Measurements from ENCODE around the gene ZFP57.
"Not testable (repeated sequence)": the region's sequence is repeated elsewhere in the genome, so short reads cannot be mapped to it uniquely, and the experiment has no call there.

Gene ZFP57

DNA sequence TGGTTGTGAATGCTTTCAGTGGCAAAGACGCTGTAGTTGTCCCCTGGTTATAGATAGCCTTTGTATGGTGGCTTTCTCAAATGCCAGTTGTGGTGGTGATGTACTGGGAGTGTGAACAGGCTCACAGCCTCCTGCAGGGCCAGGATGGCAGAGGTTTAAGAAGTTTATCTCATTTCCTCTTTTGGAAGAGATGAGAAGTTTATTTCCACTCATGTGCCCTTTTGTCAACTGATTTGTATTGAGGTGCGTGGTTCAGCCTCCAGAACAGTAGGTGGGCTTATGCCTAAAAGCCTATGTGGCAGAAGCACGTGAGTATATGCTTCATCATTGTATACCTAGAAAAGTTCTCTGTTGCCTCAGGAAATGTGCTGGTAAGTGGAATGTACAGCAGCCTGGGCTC lies 13.7 kb upstream of the ZFP57 start:
- no peak for FAIRE-seq

DNA sequence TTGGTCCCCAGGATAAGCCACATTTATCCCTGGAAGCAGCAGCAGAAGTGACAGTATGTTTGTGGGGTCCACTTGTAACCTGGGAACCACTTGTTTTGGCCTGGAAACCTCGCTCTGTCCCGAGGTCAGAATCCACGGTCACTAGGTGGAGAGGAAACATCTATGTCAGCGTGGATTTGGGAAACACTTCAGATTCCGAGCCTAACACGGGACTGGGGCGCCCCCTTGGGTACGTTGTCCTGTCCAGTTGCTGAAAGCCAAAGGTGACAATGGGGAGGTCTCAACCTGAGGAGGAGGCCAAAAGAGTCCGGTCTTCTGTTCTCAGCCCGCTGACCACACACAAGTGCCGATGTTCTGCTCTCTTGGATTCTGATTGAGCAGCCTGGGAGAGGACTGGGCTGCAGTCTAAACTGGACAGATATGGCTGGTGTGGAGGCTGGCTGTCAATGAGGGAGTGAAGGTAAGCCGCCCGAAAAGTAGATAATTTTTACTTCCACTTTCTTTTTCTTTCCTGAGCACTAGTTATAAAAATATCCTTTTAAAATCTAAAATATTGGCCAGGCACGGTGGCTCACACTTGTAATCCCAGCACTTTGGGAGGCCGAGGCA lies 4.9 kb upstream of the ZFP57 start:
- no peak for FAIRE-seq

DNA sequence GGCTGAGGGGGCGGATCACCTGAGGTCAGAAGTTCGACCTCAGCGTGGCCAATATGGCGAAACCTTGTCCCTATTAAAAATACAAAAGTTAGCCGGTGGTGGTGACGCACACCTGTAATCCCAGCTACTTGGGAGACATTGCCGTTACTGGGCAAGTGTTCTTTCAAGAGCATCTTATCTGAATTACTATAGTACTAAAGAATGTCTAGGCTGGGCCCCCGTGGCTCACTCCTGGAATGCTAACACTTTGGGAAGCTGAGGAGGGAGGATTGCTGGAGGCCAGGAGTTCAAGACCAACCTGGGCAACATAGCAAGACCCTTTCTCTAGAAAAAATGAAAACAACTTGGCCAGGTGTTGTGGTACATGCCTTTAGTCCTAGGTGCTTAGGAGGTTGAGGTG lies 859 bp upstream of the ZFP57 start:
- FAIRE-seq, result no peak

DNA sequence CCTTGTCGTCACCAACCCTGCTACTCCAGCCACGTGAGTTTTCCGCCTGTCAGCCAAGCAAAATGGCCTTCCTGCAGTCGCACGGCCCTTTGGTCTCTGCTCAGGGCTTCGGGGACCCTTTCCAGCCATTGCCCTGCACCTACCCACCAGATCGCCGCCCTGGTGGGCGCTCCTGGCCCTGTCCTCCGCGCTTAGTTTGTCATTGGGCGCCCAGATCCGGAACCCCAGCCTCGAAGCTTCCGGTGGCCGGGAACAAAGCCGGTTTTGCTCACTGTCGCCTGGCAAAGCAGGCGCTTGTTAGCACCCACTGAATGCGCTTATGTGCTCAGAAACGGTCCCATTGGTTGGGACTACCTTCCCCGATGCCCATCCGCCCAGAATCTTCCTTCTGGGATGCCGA lies 536 bp downstream of the ZFP57 start:
- no peak for FAIRE-seq

DNA sequence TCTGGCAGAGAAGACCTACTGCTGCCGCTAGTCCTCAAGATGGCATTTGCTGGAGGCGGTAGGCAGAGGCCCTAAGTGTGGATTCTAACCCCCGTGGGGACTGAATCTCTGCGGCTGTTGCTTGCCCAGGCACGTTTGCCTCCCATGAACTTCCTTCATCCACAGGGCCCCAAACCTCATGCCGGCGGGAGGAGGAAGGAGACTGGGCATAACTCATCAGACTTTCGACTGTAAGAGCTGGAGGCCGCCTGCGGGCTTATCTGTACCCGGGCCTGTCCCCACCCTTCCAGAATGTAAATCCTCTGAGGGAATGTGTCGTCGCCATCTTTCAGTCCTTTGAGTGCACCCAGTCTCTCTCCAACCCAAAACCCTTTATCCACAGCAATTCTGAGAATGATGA lies 990 bp downstream of the ZFP57 start:
- no peak for FAIRE-seq

DNA sequence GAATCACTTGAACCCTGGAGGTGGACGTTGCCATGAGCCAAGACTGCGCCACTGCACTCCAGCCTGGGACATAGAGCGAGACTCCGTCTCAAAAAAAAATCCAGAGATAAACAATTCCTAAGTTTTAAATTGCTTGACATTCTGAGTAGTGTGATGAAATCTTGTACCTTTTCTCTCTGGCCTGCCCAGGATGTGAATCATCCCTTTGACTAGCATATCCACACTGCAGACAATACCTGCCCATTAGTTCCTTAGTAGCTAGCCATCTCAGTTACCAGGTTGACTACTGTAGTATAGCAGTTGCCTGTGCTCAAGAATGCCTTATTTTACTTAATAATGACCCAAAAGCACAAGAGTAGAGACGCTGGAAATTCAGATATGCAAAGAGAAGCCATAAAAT lies 2.8 kb downstream of the ZFP57 start:
- FAIRE-seq, result no peak

DNA sequence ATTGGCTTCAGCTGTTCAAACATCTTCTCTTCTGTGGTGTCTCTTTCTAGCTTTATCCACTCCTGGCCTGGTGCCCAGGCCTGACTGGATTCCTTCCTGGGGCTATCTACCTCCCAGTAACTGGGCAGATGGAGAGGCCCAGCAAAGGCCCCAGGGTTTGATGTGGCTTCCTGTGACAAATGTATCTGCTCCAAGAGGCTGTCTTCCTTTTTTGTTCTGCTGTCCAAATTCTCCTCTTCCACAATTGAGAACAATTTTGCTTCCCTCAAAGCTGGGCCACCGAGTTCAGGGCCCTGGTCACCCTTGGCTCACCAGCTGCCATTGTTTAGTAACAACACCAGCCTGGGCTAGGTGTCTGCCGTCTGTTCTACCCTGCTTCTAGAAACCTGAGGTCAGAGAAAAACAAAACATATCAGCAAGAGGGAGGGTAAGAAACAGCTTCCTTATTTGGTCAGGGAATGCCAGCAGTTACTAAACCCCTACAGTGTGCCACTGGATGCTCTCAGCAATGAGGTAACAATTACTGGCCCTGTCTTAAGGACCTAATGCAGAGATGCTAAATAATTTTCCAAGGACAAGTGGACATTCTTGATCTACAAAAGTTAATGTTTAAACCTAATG lies 3.9 kb downstream of the ZFP57 start:
- FAIRE-seq, result no peak

DNA sequence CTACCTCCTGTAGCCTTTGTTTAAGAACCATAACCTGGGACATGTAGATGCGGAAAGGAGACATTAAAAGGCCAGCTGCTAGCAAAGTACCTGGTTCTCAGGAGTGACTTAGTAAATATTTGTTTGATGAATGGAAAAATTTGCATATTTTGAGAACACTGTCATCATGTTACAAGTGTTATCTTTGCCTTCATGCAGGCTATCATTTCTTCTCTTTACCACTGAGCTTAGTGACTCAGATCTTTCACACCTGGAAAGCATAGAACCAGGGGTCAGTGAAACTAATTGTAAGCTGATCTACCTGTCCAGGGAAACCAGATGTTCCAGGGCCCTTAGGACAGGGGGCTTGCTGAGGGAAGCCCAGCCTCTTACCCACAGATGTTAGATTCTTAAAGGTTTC lies 5.4 kb downstream of the ZFP57 start:
- no peak for FAIRE-seq

DNA sequence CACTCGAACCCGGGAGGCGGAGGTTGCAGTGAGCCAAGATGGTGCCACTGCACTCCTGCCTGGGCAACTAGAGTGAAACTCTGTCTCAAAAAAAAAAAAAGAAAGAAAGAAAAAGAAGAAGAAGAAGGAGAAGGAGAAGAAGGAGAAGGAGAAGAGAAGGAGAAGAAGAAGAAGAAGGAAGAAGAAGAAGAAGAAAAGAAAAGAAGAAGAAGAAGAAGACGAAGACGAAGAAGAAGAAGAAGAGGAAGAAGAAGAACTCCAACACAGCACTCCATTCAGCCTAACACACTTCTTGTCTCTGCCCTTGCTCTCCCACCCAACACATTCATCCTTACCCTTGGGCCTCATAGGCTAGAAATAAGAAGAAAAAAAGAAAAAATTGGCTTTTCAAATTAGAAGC lies 6.9 kb downstream of the ZFP57 start:
- FAIRE-seq, result no peak

DNA sequence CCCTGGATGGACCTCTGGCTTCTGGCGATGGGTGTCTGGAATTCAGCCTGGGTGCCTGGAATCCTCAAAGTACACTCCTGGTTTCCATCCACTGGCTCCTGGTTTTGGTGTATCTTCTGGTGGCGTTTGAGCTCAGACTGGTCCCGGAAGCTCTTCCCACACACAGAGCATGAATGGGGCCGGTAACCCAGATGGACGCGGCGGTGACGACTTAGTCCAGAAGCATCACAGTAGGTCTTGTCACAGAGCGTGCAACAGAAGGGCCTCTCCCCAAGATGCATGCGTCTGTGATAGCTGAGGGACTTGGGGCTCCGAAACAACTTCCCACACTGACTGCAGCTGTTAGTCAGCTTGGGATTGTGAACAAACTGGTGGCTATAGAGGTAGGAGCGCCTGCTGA lies 7.8 kb downstream of the ZFP57 start:
- no peak for FAIRE-seq

DNA sequence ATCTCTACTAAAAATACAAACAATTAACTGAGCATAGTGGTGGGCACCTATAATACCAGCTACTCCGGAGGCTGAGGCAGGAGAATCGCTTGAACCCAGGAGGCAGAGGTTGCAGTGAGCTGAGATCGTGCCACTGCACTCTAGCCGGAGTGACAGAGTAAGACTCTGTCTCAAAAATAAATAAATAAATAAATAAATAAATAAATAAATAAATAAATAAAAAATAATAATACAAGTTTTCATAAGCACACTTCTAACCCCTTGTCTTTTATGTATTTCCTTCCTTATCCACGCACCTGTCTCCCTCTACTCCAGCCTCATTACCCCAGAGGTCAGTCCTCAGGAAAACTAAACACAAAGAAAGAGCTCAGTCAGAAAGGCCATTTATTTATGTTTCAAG lies 8.8 kb downstream of the ZFP57 start:
- not testable (repeated sequence) for FAIRE-seq

DNA sequence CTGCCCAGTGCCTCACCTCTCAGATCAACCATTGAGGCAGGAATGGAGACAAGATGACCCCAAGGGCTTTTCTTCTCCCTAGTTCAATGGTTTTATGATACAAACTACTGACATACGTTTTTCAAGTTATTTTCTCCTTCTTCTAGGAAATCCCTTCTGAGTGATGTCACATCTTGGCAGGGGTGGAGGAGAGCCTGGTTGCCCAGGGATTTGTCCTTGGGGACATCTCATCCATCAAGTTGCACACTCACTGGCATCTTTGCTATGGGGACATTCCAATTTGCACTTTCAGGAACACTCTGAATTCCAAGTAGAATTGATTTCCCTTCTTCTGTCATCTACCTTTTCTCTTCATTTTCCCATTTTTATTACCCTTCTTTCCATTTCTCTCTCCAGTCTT lies 9.9 kb downstream of the ZFP57 start:
- FAIRE-seq, result no peak

DNA sequence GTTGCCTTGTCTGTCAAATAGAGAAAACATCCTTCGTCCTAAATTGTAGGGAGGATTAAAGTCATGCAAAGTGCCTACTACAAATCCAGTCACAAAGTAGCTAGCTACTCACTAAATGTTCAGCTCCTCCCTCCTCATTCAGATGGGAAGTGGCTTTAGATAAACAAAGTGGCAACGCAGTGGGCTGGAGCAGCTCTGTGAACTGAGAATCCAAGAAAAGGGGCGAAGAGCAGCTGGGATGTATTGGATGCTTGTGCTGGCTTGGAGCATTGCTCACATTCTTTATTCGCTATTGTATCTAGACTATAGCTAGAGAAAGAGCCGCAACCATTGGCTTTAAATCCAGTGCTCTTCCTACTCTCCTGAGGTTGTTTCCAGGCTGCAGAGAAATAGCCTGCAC lies 13.8 kb downstream of the ZFP57 start:
- FAIRE-seq, result no peak

DNA sequence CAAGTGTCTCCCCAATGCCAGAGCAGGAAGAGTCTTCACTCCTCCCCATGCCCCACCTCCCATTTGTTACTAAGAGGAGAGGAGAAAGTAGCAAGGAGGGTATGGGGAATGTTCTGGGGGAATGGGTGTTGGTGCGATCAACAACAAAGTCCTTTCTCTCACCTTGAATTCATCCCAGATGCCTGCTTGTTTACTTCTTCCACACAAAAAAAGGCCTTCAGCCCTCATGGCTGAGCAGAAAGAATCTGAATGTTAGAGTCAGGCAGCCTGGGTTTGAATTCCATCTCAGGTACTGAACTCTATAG lies 14.2 kb downstream of the ZFP57 start:
- FAIRE-seq, result no peak

DNA sequence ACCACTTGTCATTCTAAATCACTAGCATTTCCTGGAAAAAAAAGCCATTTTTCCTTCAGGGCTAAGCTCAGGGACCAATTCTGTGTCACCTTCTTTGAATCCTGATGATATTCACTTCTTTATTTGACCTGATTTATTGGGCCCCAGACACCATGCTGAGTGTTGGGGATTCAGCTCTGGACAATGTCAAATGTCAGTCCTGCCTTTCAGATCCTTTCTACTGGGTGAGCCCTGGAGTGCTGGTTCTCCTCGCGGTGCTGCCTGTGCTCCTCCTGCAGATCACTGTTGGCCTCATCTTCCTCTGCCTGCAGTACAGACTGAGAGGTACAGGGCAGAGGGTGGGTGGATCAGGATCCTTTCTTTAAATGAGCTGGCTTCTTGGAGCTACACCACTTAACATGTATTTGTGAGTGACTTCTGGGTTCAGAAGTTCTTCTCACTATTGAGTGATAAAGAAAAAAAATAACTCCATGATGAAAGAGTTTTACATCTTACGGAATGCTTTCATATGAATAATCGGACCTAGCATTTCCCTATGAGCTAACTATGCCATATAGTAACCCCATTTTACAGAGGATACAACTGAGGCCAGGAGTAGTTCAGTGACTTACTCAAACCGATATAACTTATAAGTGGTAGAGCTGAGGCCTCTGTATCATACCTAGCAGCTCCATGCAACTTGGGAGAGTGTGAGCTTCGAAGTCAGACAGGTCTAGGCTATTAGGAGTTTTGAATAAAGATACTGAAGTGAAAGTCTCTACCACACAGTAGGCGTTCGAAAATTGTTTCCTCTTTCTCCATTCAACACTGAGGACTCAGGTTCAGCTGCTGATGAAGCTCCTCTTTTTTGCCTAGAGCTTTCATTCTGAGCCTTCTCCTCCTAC lies 14.8 kb downstream of the ZFP57 start:
- FAIRE-seq, result no peak

DNA sequence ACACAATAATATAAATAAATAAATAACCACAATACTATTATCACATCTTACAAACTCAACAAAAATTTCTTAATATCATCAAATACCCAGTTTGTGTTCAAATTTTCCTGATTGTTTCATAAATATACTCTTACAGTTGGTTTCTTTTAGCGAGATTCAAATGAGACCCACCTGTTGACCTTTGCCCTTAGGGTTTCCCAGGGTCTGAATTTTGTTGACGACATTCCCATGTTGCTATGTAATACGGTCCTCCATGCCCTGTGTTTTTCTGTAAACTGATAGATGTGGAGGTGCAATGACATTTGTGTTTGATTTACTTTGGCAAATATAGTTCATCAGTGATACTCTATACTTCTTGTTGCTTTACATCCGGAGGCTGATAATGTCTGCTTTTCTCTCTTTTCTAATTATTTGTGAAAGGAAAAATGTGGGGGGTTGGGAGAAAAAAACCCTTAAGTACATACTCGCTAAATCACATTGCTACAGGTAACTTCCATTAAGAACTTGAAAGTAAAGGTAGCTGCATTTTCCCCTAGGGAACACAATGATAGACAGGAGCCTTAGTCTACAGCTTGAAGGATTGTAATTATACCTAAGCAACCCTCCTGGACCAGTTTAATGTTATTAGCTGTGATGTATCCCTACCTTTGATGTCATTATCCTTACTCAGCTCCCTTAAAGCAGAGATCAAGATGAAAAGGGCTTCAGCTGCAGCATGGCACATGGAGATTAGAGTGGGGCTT lies 17.5 kb downstream of the ZFP57 start:
- FAIRE-seq, result no peak

DNA sequence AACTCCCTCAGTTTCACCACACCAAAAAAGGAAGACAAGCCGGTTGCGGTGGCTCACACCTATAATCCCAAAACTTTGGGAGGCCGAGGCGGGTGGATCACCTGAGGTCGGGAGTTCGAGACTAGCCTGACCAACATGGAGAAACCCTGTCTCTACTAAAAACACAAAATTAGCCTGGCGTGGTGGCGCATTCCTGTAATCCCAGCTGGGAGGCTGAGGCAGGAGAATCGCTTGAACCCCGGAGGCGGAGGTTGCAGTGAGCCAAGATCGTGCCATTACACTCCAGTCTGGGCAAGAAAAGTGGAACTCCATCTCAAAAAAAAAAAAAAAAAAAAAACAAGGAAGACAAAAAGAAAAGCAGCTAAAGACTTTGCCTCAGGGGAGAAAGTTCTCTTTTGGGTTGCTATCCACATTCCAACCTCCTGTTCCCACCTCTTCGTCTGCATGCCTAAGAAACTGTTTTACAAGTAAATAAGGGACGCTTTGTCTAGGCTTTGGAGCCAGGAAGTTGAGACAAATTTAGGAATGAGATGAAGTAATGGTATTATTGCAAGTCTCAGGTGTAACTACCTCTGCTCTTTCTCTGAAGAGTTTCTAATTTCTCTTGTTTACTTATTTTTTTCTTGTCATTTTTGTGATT lies 19.3 kb downstream of the ZFP57 start:
- not testable (repeated sequence) for FAIRE-seq

DNA sequence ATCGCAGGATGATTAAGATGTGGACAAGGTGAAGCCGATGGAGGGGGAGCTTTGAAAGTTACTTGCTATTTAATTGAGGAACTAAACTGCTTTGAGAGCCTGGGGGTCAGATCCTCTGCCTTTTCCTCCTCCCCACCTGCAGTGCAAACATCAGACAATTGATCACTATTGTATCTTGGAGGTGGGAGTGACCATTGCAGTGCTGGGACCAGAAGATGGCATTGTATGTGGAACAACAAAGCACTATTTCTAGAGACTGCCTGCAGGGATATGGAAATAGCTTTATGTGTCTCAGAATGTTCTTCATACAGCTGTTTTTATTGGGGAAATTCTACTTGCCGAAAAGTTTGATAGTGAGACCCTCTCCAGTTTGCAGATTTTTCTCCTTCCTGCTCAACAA lies 19.9 kb downstream of the ZFP57 start:
- no peak for FAIRE-seq

DNA sequence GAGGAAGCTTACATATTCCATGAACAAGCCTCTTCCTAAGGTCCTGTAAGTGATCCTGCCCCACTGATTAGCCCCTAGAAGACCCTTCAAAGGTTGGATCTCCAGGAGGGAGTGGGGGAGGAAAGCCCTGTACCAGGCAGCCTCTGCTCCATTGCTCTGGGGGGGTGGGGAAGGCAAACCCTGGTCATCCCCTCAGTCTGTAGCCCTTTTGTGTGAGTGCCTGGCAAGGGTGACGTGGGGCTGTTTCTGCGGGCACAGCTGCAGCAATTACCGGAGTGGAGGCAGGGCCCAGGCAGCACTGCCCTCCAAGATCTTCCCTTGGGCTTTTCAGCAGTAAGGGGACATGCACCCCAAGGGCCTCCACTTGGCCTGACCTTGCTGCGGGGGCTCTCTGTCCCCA lies 24.2 kb downstream of the ZFP57 start, which contains the start of gene MOG:
Gene MOG (plus strand): TSS at position 295 of the 400 bp plus-strand sequence. CDS start 118 bp downstream, outside the sequence.
- no peak for FAIRE-seq

DNA sequence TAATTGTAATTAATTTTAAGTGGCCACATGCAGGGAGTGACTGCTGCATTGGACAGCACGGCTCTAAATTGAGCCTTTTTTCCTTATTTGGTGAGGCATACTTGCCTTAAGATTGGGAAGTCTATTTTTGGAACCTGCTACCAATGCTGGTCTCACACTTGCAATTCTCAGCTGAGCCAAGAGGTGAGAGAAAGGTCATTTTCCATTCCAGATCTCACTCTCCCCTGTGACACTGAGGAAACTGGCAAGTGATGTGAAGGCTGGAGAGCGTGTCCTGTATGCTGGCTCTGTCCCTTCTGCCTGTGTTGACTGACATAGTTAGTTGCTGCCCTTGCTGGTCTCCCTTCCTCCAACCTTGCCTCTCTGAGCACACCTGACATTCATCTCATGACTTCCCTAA lies 24.8 kb downstream of the ZFP57 start:
- no peak for FAIRE-seq

DNA sequence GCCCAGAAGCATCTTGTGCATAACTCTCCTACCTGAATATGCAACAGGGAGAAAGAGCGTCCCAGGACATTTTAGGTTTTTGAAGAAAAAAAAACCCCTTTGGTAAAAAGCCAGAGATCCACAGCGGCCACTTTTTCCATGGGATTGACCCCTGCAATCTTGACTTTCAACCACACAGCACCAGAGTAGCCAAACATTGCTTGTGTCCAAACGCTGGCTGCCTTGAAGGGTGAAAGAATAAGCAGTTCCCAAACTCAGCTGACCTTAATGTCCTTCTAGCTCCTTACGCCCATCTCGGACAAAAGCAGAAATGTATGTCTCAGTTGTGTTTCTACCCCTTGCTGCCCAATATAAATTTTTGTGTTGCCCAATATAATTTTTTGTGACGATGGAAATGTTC lies 25.3 kb downstream of the ZFP57 start:
- no peak for FAIRE-seq

DNA sequence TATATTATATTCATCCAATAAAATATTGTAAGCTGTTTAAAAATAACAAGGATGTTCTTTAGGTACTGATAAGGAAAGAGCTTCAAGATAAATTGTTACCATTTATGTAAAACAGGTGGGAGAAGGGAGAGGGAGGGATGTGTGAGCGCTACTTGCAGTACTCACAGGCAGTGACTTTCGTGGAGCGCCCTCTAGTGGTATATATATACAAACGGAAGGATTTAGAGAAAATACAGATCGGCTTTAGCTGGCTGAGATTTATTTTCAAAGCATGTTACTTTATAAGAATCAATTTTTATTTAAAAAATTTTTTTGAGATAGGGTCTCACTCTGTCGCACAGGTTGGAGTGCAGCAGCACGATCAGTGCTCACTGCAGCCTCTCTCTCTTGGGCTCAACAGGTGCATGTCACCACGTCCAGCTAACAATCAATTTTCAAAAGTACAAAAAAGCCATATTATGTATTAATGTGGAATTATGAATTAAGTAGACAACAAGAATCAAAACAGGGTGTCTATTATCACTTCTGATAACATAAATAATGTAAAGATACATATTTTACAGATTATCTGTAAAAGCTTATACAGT lies 27.4 kb downstream of the ZFP57 start:
- FAIRE-seq, result no peak

DNA sequence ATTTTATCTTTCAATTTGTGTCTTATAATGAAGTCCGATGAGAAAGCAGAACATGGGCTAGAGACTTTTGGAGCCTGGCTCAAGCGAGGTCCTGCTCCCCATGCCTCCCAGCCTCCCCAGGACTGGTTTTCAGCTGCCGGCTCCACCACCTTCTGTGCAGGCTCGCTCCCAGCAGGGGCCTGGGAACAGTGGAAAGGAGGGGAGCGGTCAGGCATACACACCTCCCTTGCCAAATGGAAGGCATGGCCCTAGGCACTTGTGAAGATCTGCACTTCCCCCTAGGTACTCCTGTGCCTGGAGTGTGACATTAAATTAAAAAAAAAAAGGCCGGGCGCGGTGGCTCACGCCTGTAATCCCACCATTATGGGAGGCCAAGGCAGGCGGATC lies 28.8 kb downstream of the ZFP57 start:
- no peak for FAIRE-seq

Measured in endometrium (tissue), 2 donors.